HG03039 (cell line): ENCODE data around the gene TRPV4.
A peak's percentile ranks its signal among the peaks of the same experiment; 100 is the strongest.
"Not testable (repeated sequence)": the region's sequence is repeated elsewhere in the genome, so short reads cannot be mapped to it uniquely, and the experiment has no call there.

ENCODE experiments used
- ATAC-seq: cut with Tn5 transposase; IDR thresholded peaks from one replicate; pipeline ENCODE4 v1.9.1; 2021; ENCODE audit warnings: mild to moderate bottlenecking, moderate library complexity; ENCODE audit not compliant: unreplicated experiment

TRPV4 gene

DNA sequence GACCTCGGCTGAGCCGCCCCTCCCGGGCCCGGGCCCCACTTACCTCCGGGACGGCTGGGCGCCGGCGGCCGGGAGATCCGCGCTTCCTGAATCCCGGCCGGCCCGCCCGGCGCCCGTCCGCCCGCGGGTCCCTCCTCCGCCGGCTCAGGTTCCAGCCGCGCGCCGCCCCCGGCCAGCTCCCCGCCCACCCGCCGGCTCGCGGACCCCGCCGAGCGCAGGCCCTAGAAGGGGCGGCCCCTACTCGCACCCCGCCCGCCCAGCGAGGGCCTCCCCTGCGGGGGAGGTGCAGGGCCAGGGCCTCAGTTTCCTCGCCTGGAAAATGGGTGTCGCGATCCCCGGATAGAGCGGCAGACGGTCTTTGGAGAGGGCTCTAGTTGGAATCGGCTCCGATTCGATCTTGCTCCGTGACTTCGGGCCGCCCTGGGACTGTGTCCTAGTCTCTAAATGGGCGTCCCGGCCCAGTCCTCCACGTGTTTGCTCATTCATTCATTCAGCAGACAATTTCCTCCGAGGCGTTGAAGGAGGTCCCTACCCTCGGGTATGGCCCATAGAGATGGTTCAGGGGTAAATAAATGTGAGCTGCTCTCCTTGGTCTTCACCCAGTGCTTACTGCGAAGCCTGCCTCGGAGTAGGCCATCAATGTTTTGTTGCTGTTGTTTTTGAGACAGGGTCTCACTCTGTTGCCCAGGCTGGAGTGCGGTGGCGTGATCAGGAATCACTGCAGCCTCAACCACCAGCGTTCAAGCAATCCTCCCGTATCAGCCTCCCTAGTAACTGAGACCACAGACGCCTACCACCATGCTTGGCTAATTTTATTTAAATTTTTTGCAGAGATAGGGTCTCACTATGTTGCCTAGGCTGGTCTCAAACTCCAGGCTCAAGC, at the start of gene TRPV4:
TRPV4 (minus strand) TSS at position 92 of the 883 bp plus-strand sequence. CDS start 18,602 bp downstream, outside the sequence.
- ATAC-seq: no peak

DNA sequence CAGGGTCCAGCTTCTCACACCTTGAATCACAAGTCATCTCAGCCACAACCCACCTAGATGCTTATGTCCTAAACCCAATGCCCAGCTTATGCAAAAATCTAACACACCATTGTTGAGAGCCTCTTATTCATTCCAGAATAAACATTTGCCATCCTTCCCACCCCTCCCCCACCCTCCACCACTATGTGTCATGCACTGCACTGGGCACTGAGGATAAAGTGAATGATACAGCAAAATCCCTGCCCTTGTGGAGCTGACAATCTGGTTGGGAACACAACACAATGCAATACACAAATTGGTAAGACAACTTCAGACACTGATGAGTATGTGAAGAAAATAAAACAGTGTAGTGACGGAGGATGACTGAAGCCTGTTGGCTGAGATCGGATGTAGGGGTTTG, 48.6 kb upstream of the TRPV4 start:
- ATAC-seq: no peak

DNA sequence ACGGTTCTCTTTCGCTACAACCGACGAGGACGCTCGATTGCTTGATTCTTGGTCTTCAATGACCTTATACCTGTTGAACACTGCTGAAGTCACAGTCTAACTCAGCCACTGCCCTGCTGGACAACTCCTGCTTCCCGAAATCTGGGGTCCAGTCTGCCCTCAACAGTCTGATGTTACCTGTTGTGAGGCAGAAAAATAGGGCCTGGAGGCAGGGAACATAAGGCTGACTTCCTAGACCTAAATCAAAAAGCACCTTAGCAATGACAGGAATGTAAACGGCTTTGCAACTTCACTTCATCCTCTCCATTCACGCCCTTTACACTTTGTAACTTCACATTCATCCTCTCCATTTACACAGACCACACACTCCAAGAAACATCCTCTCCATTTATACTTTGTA, 47.7 kb upstream of the TRPV4 start:
- ATAC-seq: no peak

DNA sequence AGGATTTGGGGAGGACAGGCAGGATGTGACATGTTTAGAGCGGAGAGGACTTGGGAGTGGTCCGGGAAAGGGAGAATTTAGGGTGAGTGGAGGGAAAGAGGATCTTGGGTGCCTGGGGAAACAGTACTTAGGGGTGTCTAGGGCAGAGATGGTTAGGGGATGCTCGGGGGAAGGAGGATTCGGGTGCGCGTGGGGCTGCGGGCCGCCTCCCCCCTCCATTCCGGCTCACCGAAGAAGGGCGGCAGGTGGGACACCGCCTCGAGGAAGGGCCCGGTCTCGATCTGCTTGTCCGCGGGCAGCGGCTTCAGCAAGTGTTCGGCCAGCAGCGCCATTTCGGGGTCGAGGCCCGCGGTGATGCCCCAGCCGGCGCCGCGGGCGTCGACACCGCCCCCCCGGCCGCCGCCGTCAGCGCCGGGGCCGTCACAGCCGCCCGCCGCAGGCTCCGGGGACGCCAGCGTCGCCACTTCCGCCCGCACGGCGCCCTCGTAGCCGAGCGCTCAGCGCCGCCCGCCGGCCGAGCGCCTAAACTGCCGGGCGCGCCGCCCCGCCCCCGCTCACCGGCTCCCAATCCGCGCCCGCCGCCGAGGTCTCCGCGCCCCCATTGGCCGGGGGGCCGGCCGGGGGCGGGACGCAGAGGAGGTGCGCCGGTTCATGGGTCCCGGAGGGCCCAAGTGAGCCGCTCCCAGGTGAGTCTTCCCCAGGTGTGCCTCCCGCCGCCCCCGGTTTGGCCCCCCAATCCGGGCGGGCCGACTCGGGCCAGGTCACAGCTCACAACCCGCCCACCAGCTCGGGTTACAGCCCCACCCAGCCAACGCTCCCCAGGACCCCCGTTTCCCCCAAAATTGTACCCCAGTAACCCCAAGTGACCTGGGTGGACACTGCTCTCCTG, 47.1 kb upstream of the TRPV4 start, which contains the start of gene GLTP:
GLTP (minus strand) TSS at position 499 of the 889 bp plus-strand sequence; CDS start at position 332, 167 bp downstream.
- peak; percentile 92 for ATAC-seq

DNA sequence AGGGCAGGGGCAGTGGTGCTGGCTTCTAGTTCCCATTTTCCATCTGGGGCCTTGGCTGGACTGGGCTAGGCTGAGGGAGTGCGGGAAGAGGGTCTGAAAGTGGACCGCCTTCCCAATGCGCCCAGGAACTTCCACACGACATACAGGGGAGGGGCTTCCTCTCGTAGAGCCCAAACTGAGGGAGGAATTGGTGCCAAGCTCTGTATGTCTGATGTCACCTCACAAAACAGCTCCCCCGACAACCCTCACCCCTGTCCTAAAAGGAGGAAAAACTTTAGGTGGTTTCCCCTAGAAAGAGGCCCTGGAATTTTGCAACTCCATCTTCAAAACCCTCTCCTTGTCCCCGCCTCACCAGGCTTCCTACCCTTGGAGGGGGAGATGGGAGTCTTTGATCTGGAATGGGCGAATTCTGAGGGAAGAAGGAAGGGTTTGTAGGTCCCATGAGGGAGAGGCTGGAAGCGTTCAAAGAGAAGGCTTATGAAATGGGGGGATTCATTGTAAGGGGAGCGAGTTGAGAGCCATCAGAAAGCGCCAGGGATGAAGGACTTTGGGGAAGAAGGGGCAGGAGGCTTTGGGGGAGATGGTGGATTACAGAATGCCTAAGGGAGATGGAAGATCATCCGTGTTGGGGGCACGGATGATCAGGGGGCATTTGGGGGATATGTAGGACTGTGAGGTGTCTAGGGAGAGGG, 46.3 kb upstream of the TRPV4 start:
- ATAC-seq: no peak

DNA sequence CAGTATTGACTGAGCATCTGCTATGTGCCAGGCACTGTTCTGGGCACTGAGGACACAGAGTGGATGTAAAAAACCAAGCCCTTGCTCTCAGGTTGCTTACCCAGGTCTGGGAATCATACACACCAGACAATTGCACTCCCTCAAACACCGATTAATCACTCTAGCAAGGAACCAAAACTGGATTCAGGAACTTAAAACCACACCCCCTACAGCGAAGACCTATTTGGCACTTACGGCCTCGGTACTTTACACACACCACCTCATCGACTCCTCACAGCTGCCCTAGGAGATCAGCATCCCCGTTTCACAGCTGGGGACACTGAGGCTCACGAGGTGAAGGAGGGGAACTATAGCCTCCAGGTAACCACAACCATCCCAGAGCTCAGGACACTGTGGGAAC, 45.6 kb upstream of the TRPV4 start:
- no peak for ATAC-seq

DNA sequence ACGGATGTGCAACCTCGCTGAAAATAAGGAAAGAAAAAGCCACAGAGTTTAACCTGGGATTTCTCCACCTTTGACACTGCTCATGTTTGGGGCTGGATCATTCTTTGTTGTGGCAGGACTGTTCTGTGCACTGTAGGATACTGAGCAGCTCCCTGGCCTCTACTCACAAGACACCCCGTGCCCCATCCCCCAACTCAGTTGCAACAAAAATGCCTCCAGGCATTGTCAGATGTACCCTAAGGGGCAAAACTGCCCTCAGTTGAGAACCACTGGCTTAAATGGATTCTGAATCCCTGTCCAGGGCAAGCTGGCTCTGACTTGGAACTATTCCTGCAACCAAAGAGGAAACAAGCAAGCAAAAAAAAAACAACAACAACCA, 45.0 kb upstream of the TRPV4 start:
- ATAC-seq: no peak

DNA sequence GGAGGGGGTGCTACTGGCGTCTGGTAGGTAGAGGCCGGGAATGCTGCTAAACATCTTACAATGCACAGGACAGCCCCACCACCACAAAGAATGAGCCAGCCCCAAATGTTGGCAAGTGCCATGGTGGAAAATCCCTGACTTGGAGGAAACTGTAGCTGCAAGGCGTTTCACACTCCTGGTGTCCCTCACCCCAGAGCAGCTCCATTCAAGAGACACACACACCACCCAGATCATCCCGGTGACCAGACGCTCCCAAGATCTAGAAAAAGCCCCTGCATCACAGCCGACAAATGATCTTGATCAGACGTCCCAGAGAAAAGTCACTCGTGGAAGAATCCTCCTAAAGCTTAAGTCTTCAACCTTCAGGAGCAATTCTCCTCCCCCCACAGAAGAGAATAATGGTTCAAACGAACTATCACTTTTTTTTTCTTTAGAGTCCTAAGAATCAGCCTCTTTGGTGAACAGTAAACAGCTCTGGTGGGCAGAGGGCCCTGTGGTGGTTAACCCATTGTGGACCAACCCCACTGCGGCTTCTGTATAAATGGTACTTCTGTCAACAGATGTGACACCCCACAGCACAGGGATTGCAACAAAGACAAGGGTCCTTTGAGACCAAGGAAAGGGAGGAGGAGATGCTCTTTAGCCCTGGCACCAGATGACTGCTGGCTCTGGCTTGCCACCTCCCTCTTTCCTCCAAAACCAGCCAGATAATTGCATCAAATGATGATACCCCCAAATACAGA, 44.5 kb upstream of the TRPV4 start:
- no peak for ATAC-seq

DNA sequence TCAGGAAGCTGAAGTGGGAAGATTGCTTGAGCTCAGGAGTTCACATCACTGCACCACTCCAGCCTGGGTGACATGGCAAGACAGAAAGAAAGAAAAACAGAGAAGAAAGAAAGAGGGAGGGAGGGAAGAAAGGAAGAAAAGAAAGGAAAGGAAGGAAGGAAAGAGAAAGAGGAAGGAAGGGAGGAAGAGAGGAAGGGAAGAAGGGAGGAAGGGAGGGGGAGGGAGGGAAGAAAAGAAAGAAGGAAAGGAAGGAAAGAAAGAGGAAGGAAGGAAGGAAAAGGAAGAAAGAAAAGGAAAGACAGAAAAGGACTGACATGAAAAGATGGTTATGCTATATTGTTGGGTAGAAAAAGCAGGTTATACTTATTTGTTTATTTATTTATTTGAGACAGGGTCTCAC, 43.2 kb upstream of the TRPV4 start:
- no peak for ATAC-seq

DNA sequence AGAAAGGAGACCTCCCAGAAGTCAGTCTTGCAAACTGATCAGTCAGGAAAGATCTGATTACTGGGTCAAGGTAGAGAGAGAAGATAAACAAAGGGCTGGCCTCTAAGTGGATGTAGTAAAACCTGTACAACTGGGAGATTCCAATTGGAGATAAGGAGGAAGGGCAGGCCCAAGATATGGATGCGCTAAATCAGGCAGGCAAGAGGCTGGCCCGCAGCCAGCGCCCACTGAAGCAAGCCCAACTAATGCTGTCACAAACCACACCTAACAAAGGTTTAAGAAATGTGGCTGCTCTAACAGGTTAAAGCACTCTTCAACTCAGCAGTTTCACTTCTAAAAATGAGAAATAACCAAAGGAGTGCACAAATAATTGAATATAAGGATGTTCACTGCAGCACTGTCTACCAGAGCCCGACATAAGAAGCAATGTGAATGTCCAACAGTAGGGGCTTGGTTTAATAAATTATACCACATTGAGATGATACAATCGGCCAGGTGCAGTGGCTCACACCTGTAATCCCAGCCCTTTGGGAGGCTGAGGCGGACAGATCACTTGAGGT, 42.5 kb upstream of the TRPV4 start:
- no peak for ATAC-seq

DNA sequence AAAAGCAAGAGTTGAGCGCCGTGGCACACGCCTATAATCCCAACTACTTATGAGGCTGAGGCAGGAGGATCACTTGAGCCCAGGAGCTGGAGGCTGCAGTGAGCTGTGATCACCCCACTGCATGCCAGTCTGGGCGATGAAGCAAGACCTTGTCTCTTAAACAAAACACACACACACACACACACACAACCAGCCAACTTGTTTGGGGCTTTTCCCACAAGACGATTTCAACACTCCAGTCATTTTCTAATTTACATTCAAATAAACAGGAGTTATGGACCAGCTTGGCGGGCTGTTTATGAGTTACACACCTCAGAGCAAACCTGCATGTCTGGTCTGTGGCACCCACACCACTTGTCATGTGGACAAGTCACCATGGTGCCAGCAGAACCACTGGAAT, 40.5 kb upstream of the TRPV4 start:
- ATAC-seq: no peak

DNA sequence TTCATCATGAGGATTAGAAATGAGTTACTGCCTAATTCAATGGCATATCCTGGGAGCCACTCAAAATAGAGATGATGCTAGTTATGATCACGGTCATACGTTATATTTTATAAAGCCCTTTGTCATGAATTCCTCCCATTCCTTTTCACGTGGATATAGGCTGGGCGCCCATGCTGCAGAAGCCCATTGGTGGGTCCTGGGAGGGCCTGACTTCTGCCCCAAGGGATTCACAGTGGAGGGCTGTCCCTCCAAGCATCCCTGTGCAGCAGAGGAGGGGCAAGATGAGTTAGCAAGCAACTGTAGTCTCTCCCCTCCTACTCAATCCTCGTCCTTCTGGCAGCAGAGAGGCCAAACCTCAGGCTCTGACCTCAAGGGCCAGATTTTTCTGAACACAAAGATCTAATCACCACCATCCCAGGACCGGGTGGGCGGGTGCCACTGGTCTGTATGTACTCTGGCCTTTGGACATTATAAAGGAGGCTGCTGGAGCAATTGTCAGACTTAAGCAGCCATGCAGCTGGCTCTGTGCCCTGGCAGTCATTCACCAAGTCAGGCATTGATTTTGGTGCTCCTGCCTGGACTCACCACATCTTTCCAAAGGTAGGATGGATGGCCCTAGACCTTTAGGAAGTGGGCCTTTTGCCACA, 38.6 kb upstream of the TRPV4 start:
- no peak for ATAC-seq

DNA sequence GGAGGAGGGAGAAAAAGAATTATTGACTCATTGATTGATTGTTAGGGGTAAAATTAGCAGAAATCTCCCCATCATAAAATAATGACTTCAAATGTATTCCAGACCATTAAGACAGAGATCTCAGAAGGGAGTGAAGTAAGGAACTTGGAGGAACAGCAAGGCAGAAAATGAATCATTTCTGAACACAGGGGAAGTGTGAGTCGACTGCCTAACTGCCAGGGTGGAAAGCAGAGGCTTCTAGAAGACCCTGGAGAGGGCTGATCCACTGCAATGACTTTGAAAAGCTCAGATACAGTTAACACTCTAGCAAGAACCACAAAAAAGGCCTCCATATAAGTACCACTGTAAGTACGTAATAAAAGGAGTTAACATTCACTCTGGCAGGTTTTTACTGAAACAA, 37.5 kb upstream of the TRPV4 start:
- ATAC-seq: no peak

DNA sequence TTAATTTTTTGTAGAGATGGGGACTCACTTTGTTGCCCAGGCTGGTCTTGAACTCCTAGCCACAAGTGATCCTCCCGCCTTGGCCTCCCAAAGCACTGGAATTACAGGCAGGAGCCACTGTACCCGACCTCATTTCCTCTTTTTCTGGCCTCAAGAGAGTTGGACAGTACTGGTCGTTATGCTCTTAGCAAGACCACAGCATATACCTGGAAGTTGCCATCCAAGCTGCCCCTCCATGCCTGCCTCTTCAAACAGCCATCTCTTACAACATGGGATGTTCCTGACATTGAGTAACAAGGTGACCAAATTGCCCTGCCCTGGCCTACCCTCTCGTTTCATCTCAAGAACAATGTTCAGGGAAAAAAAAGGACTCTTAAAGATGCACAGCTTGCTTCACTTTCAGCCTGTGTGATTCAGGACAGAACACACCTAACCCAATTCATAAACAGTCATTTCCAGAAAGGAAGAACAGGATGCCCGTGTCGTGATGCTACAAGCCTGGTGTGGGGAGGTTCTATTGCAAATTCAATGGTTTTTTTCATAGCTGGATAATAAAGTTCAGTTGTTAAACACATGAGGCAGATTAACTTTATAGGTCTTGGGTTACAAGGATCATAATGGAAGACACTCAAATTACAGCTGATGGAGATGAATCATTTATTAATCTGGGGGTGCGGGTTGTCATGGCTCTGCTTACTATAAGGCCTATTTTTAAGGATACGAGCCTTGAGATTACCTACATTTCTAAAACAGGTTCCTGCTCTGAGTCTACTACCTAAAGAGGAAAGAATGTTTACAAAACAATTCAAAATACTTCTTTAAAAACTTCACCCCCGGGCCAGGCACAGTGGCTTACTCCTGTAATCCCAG, 35.2 kb upstream of the TRPV4 start:
- ATAC-seq: no peak

DNA sequence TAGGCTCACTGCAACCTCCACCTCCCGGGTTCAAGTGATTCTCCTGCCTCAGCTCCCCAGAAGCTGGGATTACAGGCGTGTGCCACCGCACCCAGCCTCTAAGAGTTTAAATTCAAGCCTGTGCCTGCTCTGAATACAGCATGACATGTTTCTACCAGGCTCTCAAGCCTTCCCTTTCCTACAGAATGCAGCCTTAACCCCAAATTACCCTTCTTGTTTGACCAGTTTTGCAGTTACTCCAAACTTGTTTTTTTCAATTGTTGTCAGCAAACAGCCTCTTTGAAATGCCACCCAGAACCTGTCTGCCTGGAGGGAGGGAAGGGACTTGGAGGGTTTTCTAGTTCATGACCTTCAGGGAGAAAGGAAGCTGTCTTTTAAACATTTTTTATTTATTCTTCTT, 31.7 kb upstream of the TRPV4 start:
- ATAC-seq: no peak

DNA sequence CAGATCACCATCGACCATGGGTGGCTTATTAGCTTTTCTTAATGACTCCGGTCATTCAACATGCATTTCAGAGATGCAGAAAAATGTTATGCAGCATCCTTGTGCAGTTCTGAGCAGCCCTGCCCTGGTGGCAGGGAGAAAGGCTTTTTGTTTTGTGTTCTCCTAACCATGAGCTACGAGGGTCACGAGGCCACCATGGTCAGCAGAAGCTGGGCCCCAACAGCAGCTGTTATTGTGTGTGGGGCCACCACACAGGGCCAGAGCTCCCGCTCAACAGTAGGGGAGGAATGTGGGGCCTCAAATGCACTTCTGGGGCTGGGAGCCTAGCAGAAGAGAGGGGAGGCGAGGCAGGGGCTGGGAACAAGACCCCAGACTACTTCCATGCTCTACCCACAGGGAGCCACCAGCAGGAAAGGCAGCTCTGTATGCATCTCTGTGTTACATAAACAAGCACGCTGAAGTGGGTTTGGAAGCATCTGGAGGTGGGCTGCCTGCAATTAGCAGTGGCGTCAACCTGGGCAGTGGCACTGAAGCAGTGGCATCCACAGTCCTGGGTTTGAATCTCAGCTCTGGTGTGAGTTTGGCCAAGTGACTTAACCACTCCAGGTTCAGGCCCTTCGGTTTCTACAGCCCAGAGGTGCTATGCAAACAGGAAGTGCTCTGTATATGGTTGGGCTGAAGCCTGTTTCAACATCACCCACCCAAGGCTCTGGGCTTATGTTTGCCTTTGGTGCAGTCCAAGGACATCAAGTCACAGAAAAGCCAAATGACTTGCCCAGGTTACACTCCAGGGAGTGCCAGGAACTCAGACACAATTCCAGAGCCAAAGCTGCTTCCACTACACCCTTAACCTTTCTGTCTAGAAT, 30.9 kb upstream of the TRPV4 start:
- ATAC-seq: no peak

DNA sequence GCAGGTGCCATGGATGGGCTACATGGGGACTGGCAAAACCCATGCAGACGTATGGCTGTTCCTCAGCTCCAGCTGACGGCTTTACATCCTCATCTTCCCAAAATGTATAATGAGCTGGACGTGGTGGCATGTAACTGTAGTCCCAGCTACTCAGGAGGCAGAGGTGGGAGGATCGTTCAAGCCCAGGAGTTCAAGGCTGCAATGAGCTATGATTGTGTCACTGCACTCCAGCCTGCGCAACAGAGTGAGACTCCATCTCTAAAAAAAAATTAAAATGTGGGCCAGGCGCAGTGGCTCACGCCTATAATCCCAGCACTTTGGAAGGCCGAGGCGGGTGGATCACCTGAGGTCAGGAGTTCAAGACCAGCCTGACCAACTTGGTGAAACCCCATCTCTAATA, 29.3 kb upstream of the TRPV4 start:
- not testable (repeated sequence) for ATAC-seq
